ENCODE data around the gene ZNF226.
A peak's percentile ranks its signal among the peaks of the same experiment; 100 is the strongest.
"Not testable (repeated sequence)": the region's sequence is repeated elsewhere in the genome, so short reads cannot be mapped to it uniquely, and the experiment has no call there.

The ZNF226 gene

GRCh38 chr19:44207126-44207803, 42.4 kb downstream of the ZNF226 start:
- TF ChIP-seq, protein P1, sequence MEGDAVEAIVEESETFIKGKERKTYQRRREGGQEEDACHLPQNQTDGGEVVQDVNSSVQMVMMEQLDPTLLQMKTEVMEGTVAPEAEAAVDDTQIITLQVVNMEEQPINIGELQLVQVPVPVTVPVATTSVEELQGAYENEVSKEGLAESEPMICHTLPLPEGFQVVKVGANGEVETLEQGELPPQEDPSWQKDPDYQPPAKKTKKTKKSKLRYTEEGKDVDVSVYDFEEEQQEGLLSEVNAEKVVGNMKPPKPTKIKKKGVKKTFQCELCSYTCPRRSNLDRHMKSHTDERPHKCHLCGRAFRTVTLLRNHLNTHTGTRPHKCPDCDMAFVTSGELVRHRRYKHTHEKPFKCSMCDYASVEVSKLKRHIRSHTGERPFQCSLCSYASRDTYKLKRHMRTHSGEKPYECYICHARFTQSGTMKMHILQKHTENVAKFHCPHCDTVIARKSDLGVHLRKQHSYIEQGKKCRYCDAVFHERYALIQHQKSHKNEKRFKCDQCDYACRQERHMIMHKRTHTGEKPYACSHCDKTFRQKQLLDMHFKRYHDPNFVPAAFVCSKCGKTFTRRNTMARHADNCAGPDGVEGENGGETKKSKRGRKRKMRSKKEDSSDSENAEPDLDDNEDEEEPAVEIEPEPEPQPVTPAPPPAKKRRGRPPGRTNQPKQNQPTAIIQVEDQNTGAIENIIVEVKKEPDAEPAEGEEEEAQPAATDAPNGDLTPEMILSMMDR (IDR thresholded peaks at IDR 0.05; ENCODE audit: control insufficient read depth, insufficient read depth, low read depth, low read length, missing control alignments): no peak
- DNase-seq (ENCODE audit: low read depth): peak; percentile 43
- peak overlapping the region; percentile 79 for H3K4me3 ChIP-seq (ENCODE audit: control insufficient read depth, low read depth, low read length)

DNA sequence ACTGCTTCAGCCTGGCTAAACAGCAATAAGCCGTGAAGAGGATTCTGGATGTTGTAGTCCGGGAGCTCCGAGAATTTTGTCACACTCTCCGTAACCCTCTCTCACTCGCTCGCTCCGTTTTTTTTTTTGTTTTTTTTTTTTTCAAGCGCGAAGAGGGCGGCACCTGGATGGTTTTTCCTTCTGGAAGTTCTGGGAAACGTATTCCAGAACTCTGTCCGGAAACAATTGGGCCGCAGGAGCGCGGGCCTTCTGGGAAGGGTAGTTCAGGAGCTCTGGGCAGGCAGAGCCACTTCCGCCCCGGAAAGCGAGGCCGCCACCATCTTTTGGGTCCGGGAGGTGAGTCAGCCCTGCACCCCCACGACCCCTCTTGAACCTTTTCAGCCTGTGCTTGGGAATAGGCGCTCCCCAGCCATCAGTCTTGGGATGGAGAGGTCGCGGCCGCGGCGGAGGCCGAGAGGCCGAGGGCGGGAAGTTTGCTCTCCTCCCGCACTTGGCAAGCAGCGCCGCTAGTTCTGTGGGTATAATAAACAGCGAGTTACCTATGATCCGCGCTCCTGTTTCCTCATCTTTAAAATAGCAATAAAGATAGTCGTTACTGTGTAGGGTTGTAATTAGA, 47.5 kb downstream of the ZNF226 start, which contains the start of gene ZNF227:
TSS of gene ZNF227 (plus strand) at position 283 of the 616 bp plus-strand sequence. CDS start 5,261 bp downstream, outside the sequence.
- TF ChIP-seq, protein P1 (IDR thresholded peaks at IDR 0.05; ENCODE audit: control insufficient read depth, insufficient read depth, low read depth, low read length, missing control alignments): no peak
- peak within 1 kb of the TSS; percentile 86 for H3K4me3 ChIP-seq (ENCODE audit: control insufficient read depth, low read depth, low read length)
- DNase-seq (ENCODE audit: low read depth): peak; percentile 84

GRCh38 chr19:44212866-44213346, 48.0 kb downstream of the ZNF226 start:
- DNase-seq (ENCODE audit: low read depth): no peak
- TF ChIP-seq, protein P1 (IDR thresholded peaks at IDR 0.05; ENCODE audit: control insufficient read depth, insufficient read depth, low read depth, low read length, missing control alignments): no peak
- peak overlapping the region; percentile 86 for H3K4me3 ChIP-seq (ENCODE audit: control insufficient read depth, low read depth, low read length)

DNA sequence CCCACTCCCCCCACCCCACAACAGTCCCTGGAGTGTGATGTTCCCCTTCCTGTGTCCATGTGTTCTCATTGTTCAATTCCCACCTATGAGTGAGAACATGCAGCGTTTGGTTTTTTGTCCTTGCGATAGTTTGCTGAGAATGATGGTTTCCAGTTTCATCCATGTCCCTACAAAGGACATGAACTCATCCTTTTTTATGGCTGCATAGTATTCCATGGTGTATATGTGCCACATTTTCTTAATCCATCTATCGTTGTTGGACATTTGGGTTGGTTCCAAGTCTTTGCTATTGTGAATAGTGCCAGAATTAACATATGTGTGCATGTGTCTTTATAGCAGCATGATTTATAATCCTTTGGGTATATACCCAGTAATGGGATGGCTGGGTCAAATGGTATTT, 55.0 kb downstream of the ZNF226 start:
- not testable (repeated sequence) for DNase-seq (ENCODE audit: low read depth); H3K4me3 ChIP-seq (ENCODE audit: control insufficient read depth, low read depth, low read length)

- not testable (repeated sequence) for DNase-seq (ENCODE audit: low read depth); H3K4me3 ChIP-seq (ENCODE audit: control insufficient read depth, low read depth, low read length)
These were observed 55.9 kb downstream of the ZNF226 start for GRCh38 chr19:44220761-44221160.

DNA sequence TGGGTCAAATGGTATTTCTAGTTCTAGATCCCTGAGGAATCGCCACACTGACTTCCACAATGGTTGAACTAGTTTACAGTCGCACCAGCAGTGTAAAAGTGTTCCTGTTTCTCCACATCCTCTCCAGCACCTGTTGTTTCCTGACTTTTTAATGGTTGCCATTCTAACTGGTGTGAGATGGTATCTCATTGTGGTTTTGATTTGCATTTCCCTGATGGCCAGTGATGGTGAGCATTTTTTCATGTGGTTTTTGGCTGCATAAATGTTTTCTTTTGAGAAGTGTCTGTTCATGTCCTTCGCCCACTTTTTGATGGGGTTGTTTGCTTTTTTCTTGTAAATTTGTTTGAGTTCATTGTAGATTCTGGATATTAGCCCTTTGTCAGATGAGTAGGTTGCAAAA, 56.4 kb downstream of the ZNF226 start:
- not testable (repeated sequence) for H3K4me3 ChIP-seq (ENCODE audit: control insufficient read depth, low read depth, low read length); DNase-seq (ENCODE audit: low read depth)

All from AG09309 (cell line).